ENCODE results near the gene AKAP7.
A peak's percentile ranks its signal among the peaks of the same experiment; 100 is the strongest.

AKAP7 gene

DNA sequence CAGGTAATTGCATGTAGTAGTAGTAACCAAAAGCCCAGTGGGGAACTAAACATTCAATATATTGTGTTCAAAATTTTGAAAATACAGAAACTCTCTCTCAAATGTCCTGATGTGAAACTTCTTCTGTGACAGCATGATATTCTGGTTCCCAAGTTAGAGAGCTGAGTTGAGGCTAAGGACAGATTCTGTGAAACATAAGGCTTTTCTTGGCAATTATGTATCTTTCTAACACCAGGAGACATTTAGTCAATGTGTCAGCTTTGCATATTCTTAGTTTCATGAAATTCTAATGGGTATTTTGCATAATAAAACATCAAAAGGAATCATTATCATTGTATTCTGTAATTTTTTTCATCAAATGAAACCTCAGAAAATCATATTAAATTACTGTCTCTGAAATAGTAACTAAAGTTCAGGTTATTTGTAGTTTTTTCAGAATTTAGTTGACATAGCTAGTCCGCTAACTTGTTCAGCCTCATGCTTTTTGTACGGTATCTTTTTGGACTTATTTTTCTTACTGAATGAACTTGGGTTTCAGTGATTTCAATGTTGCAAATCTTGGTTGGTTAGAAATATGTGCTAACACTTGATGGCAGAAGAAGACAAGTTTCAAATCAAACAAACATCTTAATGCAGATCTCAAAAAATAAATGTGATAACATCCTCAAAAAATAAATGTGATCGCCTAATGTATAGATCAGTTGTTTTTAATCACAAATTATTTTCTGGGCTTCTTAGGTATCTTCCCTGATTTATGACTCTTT is 70.4 kb downstream of the AKAP7 start:
- DNase-seq = no peak

DNA sequence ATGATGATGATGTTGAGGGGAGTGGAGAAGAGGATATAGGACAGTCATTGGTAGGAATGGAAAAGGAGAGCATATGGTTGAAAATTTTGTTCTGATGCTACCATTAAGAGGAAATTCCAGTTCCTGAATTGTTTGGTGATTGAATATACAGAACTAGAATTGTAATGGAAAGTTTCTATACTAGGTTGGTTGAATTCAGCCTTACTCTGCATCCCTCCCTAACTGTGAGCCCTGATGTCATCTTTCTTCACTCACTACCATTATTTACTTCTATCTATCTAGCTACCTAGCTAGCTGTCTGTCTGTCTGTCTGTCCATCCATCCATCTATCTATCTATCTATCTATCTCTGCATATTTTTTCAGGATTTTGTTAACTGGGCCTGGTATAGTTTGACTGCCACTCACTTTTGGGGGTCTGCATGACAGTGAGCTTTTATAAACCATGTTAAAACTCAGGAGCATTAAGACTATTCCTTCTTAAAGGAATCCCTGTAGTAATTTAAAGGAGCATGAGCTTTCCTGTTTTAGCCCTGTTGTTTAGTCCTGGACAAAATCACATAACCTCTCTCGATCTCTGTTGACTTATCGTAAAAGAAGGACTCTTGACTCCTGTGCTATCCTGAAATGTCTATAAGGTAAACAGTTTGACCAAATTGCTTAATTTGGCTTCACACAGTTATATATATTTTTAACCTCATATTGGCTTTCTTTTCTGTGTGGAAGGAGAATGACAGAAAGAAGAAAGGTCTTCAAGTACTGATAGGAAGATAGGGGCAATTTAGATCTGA is 71.4 kb downstream of the AKAP7 start:
- DNase-seq = peak; percentile 3

DNA sequence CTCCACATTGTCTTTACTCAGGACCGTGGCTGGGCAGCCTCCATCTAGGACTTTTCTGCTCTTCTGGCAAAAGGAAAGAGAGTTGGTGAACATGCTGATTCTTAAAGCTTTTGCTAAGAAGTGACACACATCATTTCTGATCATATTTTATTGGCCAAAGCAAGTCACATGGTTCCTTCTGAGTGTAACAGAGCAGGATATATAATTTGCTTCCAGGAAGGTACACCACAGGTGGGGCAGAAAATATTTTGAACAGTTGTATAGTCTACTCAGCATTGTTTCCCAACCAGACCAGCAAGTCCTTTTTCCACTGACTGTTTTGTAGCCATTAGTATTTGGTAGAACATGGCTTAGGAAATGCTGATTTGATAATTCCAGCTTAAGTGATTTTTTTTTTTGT is 73.5 kb downstream of the AKAP7 start:
- DNase-seq = no peak

DNA sequence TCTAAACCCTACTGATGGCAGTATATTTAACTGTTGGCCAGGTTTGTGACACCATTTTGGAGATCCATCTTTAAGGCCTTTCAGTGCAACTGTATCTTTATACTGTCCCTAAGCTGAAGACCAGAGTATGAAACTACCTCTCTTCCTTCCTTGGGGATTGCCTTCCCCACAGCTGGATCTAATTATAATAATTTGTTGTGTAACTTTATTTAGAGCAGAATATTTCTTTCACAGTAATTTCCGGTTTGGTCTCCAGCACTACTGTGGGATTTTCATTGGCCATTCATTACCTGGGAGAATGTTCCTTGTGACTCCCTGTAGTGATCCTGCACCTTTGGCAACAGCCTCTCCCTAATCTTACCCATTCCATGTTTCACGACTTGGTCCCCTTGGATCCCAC is 75.2 kb downstream of the AKAP7 start:
- no peak for DNase-seq

DNA sequence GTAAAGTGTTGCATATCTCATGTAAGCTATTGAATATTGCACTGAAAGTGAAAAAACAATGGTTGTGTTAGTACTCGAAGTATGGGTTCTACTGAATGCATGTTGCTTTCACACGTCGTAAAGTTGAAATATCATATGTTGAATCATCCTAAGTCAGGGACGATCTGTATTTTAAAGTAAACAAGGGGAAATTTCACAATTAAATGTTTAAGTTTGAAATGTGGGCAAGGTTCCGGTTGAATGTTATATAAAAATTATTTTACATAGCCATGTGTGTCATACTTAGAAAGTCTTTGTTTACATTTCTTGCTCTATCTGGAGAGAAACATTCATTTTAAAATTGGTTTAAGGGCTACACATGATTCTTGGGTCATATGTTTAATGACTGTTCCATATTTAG is 76.8 kb downstream of the AKAP7 start:
- DNase-seq = no peak

DNA sequence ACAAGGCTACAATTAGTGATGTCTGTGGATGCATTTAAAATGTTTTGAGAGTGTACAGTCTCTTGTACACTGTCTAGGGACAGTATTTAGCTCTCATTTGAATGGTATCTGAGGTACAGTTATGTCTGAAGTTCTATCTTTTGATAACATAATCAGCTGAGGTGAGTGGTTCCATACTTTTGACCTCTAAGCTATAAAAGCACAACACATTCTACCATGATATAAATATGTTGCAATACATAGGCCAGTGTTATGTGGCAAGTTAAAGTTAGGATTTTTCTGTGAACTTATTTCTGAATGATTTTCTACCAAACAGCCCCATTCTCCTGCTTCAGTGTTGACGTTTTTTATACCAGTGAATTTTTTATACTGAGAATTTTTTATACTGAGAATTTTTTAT is 77.6 kb downstream of the AKAP7 start:
- no peak for DNase-seq

DNA sequence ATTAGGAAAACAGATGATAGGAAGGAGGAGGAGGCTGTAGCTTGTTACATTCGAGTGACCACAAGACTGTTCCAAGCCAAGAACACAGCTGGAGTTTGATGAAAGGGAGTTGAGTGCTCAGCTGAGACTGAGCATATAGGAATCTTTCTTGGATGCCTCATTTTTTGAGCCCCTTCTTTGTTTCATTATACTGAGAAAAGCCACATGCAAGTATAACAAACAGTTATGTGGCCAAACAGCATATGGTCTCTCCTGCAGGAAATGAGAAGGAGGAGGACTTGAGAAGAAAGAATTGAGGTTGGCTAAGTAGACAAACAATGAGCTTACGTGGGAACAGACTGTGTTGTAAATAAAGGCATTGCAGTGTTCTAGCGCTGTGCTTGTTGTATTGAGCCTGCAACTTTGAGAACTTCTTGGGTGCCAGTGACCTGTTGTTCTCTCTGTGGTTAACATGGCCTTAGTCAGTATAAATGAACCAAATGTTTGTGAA is 78.3 kb downstream of the AKAP7 start:
- DNase-seq = no peak

DNA sequence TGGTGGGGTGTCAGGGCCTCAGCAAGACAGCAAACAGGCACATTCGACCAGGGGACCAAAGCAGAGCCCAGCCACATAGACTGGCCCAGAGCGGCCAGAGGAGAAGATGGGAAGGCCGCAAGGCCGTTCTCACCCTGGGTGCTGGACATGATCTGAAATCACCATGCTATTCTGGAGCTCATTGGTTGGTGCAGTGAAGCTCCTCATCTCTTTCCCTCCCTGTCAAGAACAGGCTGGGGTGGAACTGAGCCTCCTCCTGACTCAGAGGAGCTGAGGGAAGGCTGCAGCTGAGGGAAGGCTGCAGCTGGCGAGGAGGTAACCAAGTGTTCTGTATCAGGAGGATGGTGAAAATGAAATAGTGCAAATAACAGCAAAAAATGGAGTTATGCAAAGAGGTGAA is 80.0 kb downstream of the AKAP7 start:
- no peak for DNase-seq

DNA sequence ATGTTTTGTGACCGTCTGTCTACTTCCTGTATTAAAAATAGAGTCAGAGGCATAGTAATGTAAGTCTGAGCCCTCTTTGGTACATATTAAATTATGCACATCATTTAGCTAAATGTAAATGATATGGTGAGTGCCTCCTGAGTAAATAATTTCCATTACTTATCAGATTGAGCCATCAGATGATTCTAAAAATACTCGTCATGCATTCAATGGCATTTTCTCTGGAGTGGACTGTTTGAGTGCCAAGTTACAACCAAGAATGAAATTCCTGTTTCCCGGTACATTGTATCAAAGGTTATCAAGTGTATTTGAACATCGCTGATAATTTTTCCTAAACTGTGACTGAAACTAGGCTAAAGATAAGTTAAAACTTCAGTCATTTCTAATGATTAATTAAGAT is 81.0 kb downstream of the AKAP7 start:
- no peak for DNase-seq

DNA sequence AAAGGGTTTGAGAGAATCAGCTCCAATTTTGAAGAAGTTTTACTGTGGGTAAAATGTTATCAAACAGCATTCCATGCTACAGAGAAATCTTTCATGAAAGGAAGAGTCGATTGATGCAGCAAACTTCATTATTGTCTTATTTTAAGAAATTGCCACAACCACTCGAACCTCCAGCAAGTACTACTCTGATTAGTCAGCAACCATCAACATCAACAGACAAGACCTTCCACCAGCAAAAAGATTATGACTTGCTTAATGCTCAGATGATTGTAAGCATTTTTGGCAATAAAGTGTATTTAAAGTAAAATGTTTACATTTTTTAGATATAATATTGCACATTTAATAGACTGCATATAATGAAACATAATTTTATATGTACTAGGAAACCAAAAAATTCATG is 87.5 kb downstream of the AKAP7 start:
- DNase-seq = no peak

DNA sequence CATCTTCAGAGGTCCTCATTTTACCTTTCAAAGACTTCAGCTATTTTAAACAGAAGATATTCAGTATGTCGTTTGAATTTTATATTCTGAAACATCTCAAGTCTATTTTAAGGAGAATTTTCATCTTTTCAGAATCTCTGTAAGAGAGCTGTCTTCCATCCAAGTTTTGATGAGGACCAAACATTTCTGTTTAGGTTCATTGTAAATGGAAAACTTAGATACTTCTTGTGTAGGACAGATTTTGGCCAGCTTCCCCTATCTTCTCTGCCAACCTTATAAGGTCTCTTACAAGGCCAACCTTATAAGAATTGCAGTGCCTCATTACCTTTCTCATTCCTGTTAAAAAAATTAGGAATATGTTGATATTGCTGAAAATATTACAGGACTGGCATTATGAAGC is 88.1 kb downstream of the AKAP7 start:
- DNase-seq = no peak

DNA sequence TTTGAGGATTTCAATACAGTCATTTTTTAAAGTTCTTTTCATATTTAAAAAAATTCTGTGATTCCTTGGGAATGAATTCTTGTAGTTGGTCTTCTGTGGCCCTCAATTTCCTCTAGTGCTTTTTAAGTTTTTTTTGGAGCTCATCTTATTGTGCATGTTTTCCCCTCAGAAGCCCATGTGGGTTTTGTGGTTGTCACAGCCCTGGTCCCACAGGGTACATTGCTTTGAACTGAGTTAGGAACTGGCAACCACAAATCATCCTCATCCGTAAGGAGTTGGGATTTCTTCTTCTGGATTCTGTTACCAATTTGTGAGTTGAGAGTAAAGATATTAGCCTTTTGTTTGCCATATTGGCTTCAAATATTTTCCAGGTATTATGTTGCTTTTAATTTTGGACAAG is 89.9 kb downstream of the AKAP7 start:
- no peak for DNase-seq

DNA sequence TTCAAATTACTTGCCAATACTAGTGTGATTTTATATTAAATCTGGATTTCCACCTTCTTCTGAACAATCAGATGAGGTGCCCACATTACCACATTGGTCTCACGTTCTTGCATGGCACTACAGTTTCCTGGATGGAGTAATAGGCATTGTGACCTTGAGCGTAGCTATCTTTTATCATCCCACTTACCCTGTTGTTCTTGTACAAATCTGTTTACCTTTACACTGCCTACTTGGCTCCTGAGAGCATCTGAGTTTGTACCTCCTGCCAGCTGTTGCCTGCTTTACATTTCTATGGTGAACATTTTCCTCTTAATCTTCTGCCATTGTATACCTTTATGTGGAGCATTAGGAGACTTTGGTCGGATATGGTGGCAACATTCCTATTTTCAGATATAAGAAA is 90.7 kb downstream of the AKAP7 start:
- DNase-seq = no peak

DNA sequence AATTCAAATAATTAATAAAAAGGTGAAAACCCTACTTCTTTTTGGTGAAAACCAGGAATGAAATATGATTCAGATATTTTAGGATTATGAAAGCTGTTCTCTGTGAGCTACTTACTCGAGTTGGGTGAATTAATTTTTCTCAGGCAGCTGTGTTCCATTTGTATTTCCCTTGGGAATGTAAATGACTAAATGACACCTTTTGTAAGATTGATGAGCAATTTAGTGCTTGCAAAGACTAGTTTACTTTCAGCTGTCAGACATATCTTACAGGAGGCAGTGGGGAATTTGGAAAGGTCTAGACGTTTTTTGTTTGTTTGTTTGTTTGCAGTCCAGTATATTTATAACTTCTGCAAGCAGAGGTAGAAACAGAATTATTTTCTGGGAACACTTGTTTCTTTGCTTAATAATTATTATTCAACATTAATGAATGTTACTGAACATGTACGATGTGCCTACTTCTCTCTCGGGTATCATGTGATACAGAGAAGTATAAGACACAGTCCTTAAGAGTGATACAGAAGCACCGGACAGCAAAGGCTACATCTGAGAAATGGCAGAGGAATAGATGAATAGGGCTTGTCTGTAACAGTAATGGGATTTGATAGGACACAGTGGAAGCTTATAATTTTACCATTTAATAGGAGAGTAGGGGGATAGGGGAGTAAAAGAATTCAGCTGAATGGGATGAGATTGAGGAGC is 91.3 kb downstream of the AKAP7 start:
- DNase-seq = no peak

DNA sequence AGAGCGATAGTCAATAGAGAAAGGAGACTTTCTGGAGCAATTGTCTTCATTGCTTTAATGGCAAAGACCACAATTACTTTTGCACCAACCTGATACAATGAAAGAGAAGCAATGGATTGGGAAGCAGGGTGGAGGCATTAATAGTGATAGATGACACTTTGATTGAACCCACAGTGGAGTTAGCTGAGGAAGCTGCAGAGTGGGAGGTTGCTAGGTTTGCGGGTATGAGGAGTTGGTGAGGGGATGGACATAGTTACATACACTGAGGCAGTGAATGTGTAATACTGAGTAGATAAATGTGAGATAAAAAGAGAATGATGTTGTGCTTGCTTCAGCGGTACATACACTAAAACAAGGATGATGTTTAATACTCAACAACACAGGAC is 91.9 kb downstream of the AKAP7 start:
- DNase-seq = no peak

DNA sequence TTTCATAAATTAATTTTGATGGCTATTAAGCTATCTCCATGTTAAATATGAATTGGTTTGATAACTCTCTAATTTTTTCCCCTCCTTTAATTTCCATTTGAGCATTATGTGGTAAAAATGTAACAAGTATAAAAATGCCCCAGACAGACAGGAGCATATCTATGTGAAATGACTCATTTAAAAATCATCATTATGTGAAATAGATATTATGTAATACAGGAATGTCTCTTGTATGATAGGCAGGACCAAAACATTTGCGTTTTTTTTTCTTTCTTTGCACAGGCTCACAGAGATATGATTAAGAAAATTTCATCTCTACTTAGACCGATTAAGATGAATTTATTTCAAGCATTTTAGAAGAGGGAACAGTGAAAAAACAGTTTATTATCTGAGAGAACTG is 95.8 kb downstream of the AKAP7 start:
- DNase-seq = no peak

DNA sequence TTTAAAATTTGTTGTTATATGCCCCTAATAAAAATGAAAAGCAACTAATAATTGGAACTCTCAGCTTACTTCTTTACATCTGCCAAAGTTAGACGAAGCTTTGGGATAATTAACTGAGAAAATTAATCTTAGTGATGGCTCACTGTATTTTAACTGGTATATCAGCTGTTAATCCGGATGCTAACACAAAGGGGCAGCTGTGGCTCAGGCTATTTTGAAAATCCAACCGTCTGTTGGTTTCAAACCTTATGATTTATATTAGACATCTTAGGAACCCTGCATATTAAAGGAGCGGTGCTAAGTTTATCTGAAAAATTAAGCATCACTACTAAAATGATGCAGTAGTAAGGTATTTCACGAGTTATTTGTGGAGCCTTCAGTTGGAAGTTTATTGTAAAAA is 96.6 kb downstream of the AKAP7 start:
- DNase-seq = no peak

DNA sequence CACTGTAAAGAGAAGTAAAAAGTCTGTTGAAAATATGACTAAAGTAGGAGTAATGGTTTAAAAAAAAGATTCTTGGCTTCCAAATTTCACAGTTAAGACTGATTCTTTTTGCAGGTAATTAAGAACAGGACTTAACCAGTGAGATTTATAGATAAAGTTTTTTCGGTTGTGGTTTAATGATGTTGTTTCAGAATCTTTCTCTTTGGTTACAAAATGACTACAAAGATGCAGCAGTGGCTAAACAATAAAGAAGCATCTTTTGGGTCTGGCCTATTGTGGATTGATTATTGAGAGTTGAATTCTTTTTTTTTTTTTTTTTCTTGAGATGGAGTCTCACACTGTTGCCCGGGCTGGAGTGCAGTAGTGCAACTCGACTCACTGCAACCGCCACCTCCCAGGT is 109.7 kb downstream of the AKAP7 start:
- DNase-seq = no peak

DNA sequence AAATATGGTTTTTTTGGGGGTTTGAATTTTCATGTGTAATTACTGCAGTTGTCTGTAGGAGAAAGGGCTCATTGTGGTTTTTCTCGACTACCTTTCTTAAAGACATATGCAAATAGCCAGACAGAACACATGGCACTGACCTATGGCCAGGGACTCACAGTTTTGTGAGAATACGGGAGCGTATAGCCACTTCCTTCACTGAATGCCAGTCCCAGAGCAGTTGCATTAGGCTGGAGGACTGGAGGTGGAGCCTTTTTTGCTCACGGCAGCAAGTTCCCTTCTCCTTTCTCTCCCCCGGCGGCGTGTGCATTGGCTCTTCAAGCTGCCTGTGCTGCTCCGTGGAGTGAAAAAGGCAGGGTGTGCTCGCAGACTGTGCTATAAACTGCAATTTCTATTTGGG is 114.9 kb downstream of the AKAP7 start:
- DNase-seq = peak; percentile 11

DNA sequence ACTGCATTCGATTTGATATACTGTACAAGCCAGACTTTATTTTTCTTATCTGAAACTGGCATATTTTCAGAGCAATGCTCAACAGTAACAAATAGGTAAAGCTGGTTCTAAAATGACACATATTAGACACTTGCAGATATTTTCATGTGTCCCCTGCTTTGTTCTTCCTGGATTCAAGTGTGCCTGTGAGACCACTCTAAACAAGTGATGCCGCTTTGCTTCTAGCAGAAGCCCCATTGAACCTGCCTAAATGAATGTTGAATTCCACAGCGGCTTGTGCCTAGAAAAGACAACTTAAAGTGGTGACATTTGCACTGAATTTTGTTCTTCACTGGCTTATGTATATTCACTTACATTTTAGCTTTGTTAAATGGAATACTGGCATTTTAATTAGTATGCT is 115.7 kb downstream of the AKAP7 start:
- no peak for DNase-seq

DNA sequence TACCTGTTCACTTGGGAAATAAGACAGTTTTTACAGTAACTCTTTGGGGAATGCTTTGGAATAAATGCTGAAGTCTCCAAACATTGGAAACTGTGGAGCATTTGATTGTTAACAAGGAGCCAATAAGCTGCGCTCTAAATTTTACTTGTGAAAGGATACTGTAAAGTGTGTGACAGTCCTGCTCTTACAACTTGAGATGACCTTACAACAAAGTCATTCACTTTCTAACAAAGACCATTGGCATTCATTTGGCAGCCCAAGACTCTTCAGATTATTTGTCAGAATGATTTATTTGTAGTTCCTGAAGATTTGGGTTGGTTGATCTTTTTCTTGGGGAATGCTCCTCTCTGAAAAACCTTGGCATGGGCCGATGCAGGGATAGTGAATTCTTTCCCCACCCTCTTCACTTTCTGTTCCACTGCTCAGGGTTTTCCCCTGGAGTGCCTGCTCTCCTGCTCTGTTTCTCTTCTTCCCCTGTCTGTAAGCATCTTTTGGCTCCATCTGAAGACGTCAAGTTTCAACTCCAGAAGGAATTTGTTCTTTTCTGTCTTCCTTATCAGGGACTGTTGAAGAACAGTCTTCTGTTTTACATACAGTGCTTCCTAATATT is 116.4 kb downstream of the AKAP7 start:
- no peak for DNase-seq

DNA sequence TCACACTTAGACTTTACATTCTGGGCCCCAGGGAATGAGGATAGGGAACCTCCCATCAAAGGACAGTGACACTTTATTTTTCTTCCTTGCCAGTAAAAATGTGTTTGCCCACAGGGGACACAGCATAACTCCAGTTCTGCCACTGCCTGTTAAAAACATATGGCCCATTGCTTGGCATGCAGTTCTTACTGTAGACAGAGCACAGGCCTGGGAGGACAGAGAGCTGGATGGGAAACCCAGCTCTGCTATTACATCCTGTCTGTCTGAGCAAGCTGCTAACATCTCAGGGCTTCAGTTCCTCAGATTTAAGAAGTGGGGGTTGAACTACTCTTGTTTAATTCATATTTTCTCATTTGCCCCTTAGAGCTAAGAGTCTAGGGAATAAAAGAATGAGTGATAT is 120.2 kb downstream of the AKAP7 start:
- no peak for DNase-seq

DNA sequence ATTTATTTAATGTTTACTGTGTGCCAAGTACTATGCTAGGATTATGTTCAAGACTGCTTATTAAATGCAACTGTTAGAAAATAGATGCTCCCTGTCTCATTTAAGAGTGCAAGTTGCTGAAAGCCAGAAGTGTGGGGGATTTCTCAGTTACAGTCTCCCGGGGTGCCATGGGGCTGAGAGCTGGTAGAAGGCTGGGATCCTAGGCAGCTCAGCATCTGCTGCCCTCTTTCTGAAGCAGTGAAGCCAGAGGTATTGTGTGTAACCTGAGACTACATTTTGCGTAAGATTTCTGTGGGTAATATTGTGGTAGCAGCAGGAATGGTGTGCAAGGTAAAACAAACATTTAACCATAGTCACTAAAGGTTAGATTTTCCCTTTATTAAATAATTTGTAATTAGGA is 120.6 kb downstream of the AKAP7 start:
- DNase-seq = no peak

DNA sequence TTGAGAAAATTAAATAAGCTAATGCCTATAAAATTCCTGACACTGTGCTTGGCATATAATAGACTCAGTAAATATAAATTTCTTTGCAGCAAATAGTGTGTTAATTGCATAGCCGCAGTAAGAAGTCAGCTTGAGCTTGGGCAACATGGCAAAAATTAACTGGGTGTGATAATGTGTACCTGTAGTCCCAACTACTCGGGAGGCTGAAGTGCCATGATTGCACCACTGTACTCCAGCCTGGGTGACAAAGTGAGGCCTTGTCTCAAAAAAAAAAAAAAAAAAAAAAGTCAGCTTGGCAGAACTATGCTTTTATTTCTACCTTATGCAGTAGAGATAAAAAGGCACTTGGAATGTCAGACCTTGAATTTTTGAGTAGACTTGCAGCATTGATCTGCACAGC is 121.8 kb downstream of the AKAP7 start:
- no peak for DNase-seq
